Common myeloid progenitor, CD34-positive (primary cell): ENCODE data around the gene IGFL4.
A peak's percentile ranks its signal among the peaks of the same experiment; 100 is the strongest.

Experiments
- CTCF ChIA-PET: fragments of 350-600 bp; sonication (Branson Sonifier 250); formaldehyde crosslinking; loops from one replicate; lab custom pipeline; 2021; ENCODE audit warnings: antibody characterized with exemption; lab: Charles Lee
- POLR2A ChIA-PET: fragments of 350-600 bp; sonication (Branson Sonifier 250); formaldehyde crosslinking; loops from one replicate; lab custom pipeline; 2021; ENCODE audit warnings: antibody characterized with exemption; lab: Charles Lee
- DNase-seq, 3 donors: peaks; one replicate each; pipeline versions ENCODE4 v3.0.0 to v3.0.0-alpha.2; 2013
- H3K27ac ChIP-seq, 2 experiments: 1 replicate in 1 of 2; 2 replicates in 1 of 2; pipeline ENCODE4 v1.7.0; 2013; ENCODE audit warnings: inconsistent platforms in 2 of 2, low read length in 2 of 2, mild to moderate bottlenecking in 2 of 2, low read depth in 1 of 2, moderate library complexity in 1 of 2; ENCODE audit not compliant: severe bottlenecking in 2 of 2, insufficient read depth in 1 of 2, poor library complexity in 1 of 2
- H3K27me3 ChIP-seq, 5 experiments: replicated peaks in 2 of 5; 1 replicate in 3 of 5; 2 replicates in 2 of 5; pipeline versions ENCODE4 v1.6.1 to v1.7.0; 2013; ENCODE audit warnings: low read length in 4 of 5, mild to moderate bottlenecking in 2 of 5, moderate library complexity in 2 of 5, inconsistent platforms in 1 of 5; ENCODE audit not compliant: insufficient read depth in 5 of 5, control insufficient read depth in 4 of 5
- H3K36me3 ChIP-seq, 4 experiments: 1 replicate in 2 of 4; 2 replicates in 2 of 4; pipeline versions ENCODE4 v1.6.1 to v1.7.0; 2013; ENCODE audit warnings: low read length in 3 of 4, control low read depth in 1 of 4, mild to moderate bottlenecking in 1 of 4; ENCODE audit not compliant: control insufficient read depth in 4 of 4, insufficient read depth in 4 of 4
- H3K4me1 ChIP-seq, 4 experiments: 1 replicate in 3 of 4; 2 replicates in 1 of 4; pipeline versions ENCODE4 v1.6.1 to v1.7.1; 2013; ENCODE audit warnings: low read length in 3 of 4, mild to moderate bottlenecking in 3 of 4, control low read depth in 1 of 4, inconsistent platforms in 1 of 4, moderate library complexity in 1 of 4; ENCODE audit not compliant: control insufficient read depth in 4 of 4, insufficient read depth in 4 of 4; ENCODE audit errors: control extremely low read depth in 1 of 4
- H3K4me3 ChIP-seq, 7 experiments: 1 replicate in 4 of 7; 2 replicates in 3 of 7; pipeline versions ENCODE4 v1.5.1 to v1.7.0; 2013; ENCODE audit warnings: mild to moderate bottlenecking in 7 of 7, low read length in 6 of 7, moderate library complexity in 6 of 7, inconsistent platforms in 2 of 7, low read depth in 2 of 7, control low read depth in 1 of 7; ENCODE audit not compliant: insufficient read depth in 4 of 7, control insufficient read depth in 1 of 7; ENCODE audit errors: extremely low read depth in 1 of 7
- H3K9me3 ChIP-seq, 5 experiments: 1 replicate in 4 of 5; 2 replicates in 1 of 5; pipeline versions ENCODE4 v1.6.1 to v1.7.1; 2013; ENCODE audit warnings: low read length in 4 of 5, mild to moderate bottlenecking in 2 of 5, inconsistent platforms in 1 of 5, low read depth in 1 of 5, moderate library complexity in 1 of 5; ENCODE audit not compliant: control insufficient read depth in 4 of 5, insufficient read depth in 2 of 5; ENCODE audit errors: control extremely low read depth in 1 of 5
- WGBS: methylation state at CpG from one replicate; pipeline ENCODE4 v1.1.5; 2013; ENCODE audit not compliant: insufficient coverage; 5-methylcytosine and 5-hydroxymethylcytosine counted together

IGFL4 gene

GRCh38 chr19:46017874-46018675, 22.7 kb downstream of the IGFL4 start:
- Histone ChIP-seq H3K36me3 (peaks cover 0 to 2% (median 0%) of the 10 kb centered on the region in 4 experiments), H3K27me3 (peaks cover 0 to 59% (median 25%) of the 10 kb centered on the region in 5 experiments), H3K27ac (no peak overlapping the region), H3K9me3 (no peaks in the 10 kb centered on the region), H3K4me1 (peaks cover 0 to 26% (median 21%) of the 10 kb centered on the region in 4 experiments), H3K4me3 (no peak overlapping the region)
- ChIA-PET POLR2A (no interaction called here), CTCF (interaction anchor here (1.2 to 2.1 kb wide), 3 partner anchors 11 to 247 kb away, joined by 3 to 8 read pairs (median 8); no protein-coding TSS in a partner anchor)
- WGBS: 97% methylated on average over 6 of the region's 15 CpGs
- no peak for DNase-seq

- POLR2A ChIA-PET: no interaction called here
- peaks cover 0 to 24% (median 20%) of the 10 kb centered on the region in 4 experiments for H3K4me1 ChIP-seq
- WGBS: 67% methylated on average over 5 of the region's 7 CpGs
- H3K4me3 ChIP-seq: no peak overlapping the region
- H3K36me3 ChIP-seq: peaks cover 0 to 2% (median 0%) of the 10 kb centered on the region in 4 experiments
- CTCF ChIA-PET: interaction anchor here (2.0 to 2.1 kb wide), 2 partner anchors 12 to 248 kb away, joined by 8 read pairs; no protein-coding TSS in a partner anchor
- peaks cover 0 to 52% (median 19%) of the 10 kb centered on the region in 5 experiments for H3K27me3 ChIP-seq
- H3K9me3 ChIP-seq: no peaks in the 10 kb centered on the region
- H3K27ac ChIP-seq: no peak overlapping the region
- no peak for DNase-seq
These were observed 23.7 kb downstream of the IGFL4 start for GRCh38 chr19:46017095-46017429.

- peak; percentile 71 to 80 (median 75) for DNase-seq
- peak overlapping the region; percentile 37 to 74 (median 70) for H3K4me3 ChIP-seq
These were observed 24.2 kb downstream of the IGFL4 start for GRCh38 chr19:46016426-46017094.

GRCh38 chr19:46015687-46016425, 24.9 kb downstream of the IGFL4 start:
- CTCF ChIA-PET: interaction anchor here (2.0 kb wide), 1 partner anchor 249 kb away, joined by 8 read pairs; no protein-coding TSS in a partner anchor
- Histone ChIP-seq H3K9me3 (no peaks in the 10 kb centered on the region), H3K27ac (no peak overlapping the region), H3K4me3 (peak overlapping the region; percentile 37 to 74 (median 70)), H3K4me1 (peaks cover 0 to 24% (median 20%) of the 10 kb centered on the region in 4 experiments), H3K36me3 (peaks cover 0 to 3% (median 1%) of the 10 kb centered on the region in 4 experiments), H3K27me3 (peaks cover 0 to 42% (median 12%) of the 10 kb centered on the region in 5 experiments)
- POLR2A ChIA-PET: no interaction called here
- DNase-seq: peak in 2 of 3 donors; percentile 35 to 40
- under 1% methylated on average over 60 of the region's 63 CpGs for WGBS

More at GRCh38 chr19:46016426-46017094, 24.2 kb downstream of the IGFL4 start:
- Histone ChIP-seq H3K4me1 (peaks cover 0 to 24% (median 20%) of the 10 kb centered on the region in 4 experiments), H3K27ac (no peak overlapping the region), H3K36me3 (peaks cover 0 to 2% (median 0%) of the 10 kb centered on the region in 4 experiments), H3K27me3 (peaks cover 0 to 47% (median 16%) of the 10 kb centered on the region in 5 experiments), H3K9me3 (no peaks in the 10 kb centered on the region)
- under 1% methylated on average over 33 of the region's 48 CpGs for WGBS
- CTCF ChIA-PET: interaction anchor here (2.0 to 2.1 kb wide), 2 partner anchors 12 to 248 kb away, joined by 8 read pairs; no protein-coding TSS in a partner anchor
- POLR2A ChIA-PET: no interaction called here

- ChIA-PET CTCF (interaction anchor here (0.5 to 0.9 kb wide), 3 partner anchors 9 to 136 kb away, joined by 3 read pairs; no protein-coding TSS in a partner anchor), POLR2A (no interaction called here)
- H3K36me3 ChIP-seq: peaks cover 0 to 7% (median 1%) of the 10 kb centered on the region in 4 experiments
- H3K9me3 ChIP-seq: no peaks in the 10 kb centered on the region
- H3K4me3 ChIP-seq: peak overlapping the region in 3 of 7 experiments; percentile 40 to 74 (median 74)
- no peak overlapping the region for H3K27ac ChIP-seq
- H3K27me3 ChIP-seq: peaks cover 0 to 37% (median 12%) of the 10 kb centered on the region in 5 experiments
- H3K4me1 ChIP-seq: peaks cover 0 to 24% (median 20%) of the 10 kb centered on the region in 4 experiments
- peak; percentile 42 to 56 (median 47) for DNase-seq
- 7% methylated on average over 44 of the region's 74 CpGs for WGBS
These were observed 25.7 kb downstream of the IGFL4 start for GRCh38 chr19:46014941-46015686.

GRCh38 chr19:46014534-46014933, 26.3 kb downstream of the IGFL4 start:
- 64% methylated on average over 3 of the region's 8 CpGs for WGBS
- no peak for DNase-seq
- H3K4me3 ChIP-seq: peak overlapping the region in 1 of 7 experiments; percentile 40
- no peaks in the 10 kb centered on the region for H3K9me3 ChIP-seq
- CTCF ChIA-PET: interaction anchor here (0.5 to 0.9 kb wide), 3 partner anchors 9 to 135 kb away, joined by 3 read pairs; no protein-coding TSS in a partner anchor
- peaks cover 0 to 7% (median 1%) of the 10 kb centered on the region in 4 experiments for H3K36me3 ChIP-seq
- no peak overlapping the region for H3K27ac ChIP-seq
- peaks cover 0 to 24% (median 20%) of the 10 kb centered on the region in 4 experiments for H3K4me1 ChIP-seq
- H3K27me3 ChIP-seq: peaks cover 0 to 37% (median 12%) of the 10 kb centered on the region in 5 experiments
- POLR2A ChIA-PET: no interaction called here
